ENCODE measurements around the gene JUNB.

DNA sequence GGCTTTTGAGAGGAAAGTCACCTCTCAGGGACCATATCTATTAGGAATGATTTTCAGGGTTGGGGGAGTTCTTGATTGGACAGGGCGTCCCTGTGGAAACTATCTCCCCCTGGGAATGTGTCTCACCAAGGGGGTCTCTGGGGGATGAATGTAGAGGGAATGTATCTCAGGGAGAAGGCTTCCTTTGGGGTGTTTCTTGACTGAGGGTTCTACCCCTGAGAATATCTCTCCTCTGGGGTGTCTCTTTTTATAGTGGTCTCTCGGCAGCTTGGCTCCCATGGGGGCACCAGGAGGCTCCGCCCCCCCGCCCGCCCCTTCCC is 42.1 kb downstream of the JUNB start:
- TF ChIP-seq POLR2AphosphoS5 (IDR thresholded peaks at IDR 0.05; ENCODE audit: low read depth, low read length) (no peak), EZH2phosphoT487 (IDR thresholded peaks at IDR 0.05; ENCODE audit: borderline replicate concordance) (no peak), ZFX (IDR thresholded peaks at IDR 0.05) (no peak), SIN3A (IDR thresholded peaks at IDR 0.05; ENCODE audit: low read depth) (no peak), SP1 (IDR thresholded peaks at IDR 0.05; ENCODE audit: low read depth) (no peak; the same call in 1 of the 2 replicates), EZH2 (IDR thresholded peaks at IDR 0.05) (no peak), ZNF274 (IDR thresholded peaks at IDR 0.05; ENCODE audit: low read depth, low read length) (no peak), RAD21 (IDR thresholded peaks at IDR 0.05; ENCODE audit: low read depth) (no peak), POLR2A (IDR thresholded peaks at IDR 0.05; ENCODE audit: borderline replicate concordance, extremely low read depth, insufficient read depth, insufficient read length) (no peak), SRF (IDR thresholded peaks at IDR 0.05; ENCODE audit: low read depth) (no peak)
- TF ChIP-seq, protein P1, sequence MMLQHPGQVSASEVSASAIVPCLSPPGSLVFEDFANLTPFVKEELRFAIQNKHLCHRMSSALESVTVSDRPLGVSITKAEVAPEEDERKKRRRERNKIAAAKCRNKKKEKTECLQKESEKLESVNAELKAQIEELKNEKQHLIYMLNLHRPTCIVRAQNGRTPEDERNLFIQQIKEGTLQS (IDR thresholded peaks at IDR 0.05) = no peak
- TF ChIP-seq, protein P2, sequence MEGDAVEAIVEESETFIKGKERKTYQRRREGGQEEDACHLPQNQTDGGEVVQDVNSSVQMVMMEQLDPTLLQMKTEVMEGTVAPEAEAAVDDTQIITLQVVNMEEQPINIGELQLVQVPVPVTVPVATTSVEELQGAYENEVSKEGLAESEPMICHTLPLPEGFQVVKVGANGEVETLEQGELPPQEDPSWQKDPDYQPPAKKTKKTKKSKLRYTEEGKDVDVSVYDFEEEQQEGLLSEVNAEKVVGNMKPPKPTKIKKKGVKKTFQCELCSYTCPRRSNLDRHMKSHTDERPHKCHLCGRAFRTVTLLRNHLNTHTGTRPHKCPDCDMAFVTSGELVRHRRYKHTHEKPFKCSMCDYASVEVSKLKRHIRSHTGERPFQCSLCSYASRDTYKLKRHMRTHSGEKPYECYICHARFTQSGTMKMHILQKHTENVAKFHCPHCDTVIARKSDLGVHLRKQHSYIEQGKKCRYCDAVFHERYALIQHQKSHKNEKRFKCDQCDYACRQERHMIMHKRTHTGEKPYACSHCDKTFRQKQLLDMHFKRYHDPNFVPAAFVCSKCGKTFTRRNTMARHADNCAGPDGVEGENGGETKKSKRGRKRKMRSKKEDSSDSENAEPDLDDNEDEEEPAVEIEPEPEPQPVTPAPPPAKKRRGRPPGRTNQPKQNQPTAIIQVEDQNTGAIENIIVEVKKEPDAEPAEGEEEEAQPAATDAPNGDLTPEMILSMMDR (IDR thresholded peaks at IDR 0.05 in 2 of 3, conservative IDR thresholded peaks at IDR 0.05 in 1 of 3; ENCODE audit: borderline replicate concordance in 1 of 3, insufficient read depth in 1 of 3, low read depth in 2 of 3, low read length in 2 of 3) = no peak
- TF ChIP-seq, protein P3, sequence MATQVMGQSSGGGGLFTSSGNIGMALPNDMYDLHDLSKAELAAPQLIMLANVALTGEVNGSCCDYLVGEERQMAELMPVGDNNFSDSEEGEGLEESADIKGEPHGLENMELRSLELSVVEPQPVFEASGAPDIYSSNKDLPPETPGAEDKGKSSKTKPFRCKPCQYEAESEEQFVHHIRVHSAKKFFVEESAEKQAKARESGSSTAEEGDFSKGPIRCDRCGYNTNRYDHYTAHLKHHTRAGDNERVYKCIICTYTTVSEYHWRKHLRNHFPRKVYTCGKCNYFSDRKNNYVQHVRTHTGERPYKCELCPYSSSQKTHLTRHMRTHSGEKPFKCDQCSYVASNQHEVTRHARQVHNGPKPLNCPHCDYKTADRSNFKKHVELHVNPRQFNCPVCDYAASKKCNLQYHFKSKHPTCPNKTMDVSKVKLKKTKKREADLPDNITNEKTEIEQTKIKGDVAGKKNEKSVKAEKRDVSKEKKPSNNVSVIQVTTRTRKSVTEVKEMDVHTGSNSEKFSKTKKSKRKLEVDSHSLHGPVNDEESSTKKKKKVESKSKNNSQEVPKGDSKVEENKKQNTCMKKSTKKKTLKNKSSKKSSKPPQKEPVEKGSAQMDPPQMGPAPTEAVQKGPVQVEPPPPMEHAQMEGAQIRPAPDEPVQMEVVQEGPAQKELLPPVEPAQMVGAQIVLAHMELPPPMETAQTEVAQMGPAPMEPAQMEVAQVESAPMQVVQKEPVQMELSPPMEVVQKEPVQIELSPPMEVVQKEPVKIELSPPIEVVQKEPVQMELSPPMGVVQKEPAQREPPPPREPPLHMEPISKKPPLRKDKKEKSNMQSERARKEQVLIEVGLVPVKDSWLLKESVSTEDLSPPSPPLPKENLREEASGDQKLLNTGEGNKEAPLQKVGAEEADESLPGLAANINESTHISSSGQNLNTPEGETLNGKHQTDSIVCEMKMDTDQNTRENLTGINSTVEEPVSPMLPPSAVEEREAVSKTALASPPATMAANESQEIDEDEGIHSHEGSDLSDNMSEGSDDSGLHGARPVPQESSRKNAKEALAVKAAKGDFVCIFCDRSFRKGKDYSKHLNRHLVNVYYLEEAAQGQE (IDR thresholded peaks at IDR 0.05; ENCODE audit: low read depth) = no peak
- TF ChIP-seq, protein P4, sequence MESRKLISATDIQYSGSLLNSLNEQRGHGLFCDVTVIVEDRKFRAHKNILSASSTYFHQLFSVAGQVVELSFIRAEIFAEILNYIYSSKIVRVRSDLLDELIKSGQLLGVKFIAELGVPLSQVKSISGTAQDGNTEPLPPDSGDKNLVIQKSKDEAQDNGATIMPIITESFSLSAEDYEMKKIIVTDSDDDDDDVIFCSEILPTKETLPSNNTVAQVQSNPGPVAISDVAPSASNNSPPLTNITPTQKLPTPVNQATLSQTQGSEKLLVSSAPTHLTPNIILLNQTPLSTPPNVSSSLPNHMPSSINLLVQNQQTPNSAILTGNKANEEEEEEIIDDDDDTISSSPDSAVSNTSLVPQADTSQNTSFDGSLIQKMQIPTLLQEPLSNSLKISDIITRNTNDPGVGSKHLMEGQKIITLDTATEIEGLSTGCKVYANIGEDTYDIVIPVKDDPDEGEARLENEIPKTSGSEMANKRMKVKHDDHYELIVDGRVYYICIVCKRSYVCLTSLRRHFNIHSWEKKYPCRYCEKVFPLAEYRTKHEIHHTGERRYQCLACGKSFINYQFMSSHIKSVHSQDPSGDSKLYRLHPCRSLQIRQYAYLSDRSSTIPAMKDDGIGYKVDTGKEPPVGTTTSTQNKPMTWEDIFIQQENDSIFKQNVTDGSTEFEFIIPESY (IDR thresholded peaks at IDR 0.05; ENCODE audit: extremely low read depth, insufficient replicate concordance, low read length) = no peak
